Mesendoderm (in vitro differentiated cells): ENCODE results near the gene CDK16.

ENCODE experiments used
- DNase-seq: peaks from one replicate; pipeline ENCODE4 v3.0.0; 2013
- H2AK5ac ChIP-seq: 2 replicates; pipeline ENCODE4 v1.6.1; 2013; ENCODE audit warnings: low read length, inconsistent platforms
- H2BK120ac ChIP-seq: 2 replicates; pipeline ENCODE4 v1.6.1; 2013; ENCODE audit warnings: low read depth, mild to moderate bottlenecking, low read length, moderate library complexity, mixed read lengths
- H2BK15ac ChIP-seq: replicated peaks from 2 replicates; pipeline ENCODE4 v1.6.1; 2013; ENCODE audit warnings: low read depth, mild to moderate bottlenecking, moderate library complexity
- H2BK5ac ChIP-seq: 2 replicates; pipeline ENCODE4 v1.6.1; 2013; ENCODE audit warnings: low read length, inconsistent platforms
- H3K18ac ChIP-seq: 2 replicates; pipeline ENCODE4 v1.6.1; 2013; ENCODE audit warnings: mild to moderate bottlenecking, low read length, mixed read lengths
- H3K23ac ChIP-seq: one replicate; pipeline ENCODE4 v1.6.1; 2013; ENCODE audit warnings: low read length
- H3K27ac ChIP-seq: 2 replicates; pipeline ENCODE4 v1.5.1; 2013; ENCODE audit warnings: low read depth, mild to moderate bottlenecking, inconsistent platforms, low read length, moderate library complexity
- H3K27me3 ChIP-seq: 2 replicates; pipeline ENCODE4 v1.6.1; 2013; ENCODE audit warnings: low read length, control low read depth, mild to moderate bottlenecking, inconsistent platforms; ENCODE audit not compliant: insufficient read depth, poor library complexity
- H3K36me3 ChIP-seq: 2 replicates; pipeline ENCODE4 v1.6.1; 2013; ENCODE audit warnings: low read length, inconsistent platforms; ENCODE audit not compliant: control insufficient read depth, insufficient read depth
- H3K4ac ChIP-seq: one replicate; pipeline ENCODE4 v1.6.1; 2013; ENCODE audit warnings: low read depth, mild to moderate bottlenecking, low read length, moderate library complexity
- H3K4me1 ChIP-seq: 2 replicates; pipeline ENCODE4 v1.6.1; 2013; ENCODE audit warnings: low read depth, low read length, inconsistent platforms; ENCODE audit not compliant: control insufficient read depth
- H3K4me2 ChIP-seq: 2 replicates; pipeline ENCODE4 v1.6.1; 2013; ENCODE audit warnings: low read length
- H3K4me3 ChIP-seq: 2 replicates; pipeline ENCODE4 v1.5.1; 2013; ENCODE audit warnings: mild to moderate bottlenecking, low read length
- H3K56ac ChIP-seq: one replicate; pipeline ENCODE4 v1.6.1; 2013; ENCODE audit warnings: low read length
- H3K79me1 ChIP-seq: 2 replicates; pipeline ENCODE4 v1.6.1; 2013; ENCODE audit warnings: low read length, inconsistent platforms
- H3K79me2 ChIP-seq: 2 replicates; pipeline ENCODE4 v1.6.1; 2013; ENCODE audit warnings: mild to moderate bottlenecking, low read length; ENCODE audit not compliant: control insufficient read depth, insufficient read depth
- H3K9ac ChIP-seq: 2 replicates; pipeline ENCODE4 v1.6.1; 2013; ENCODE audit warnings: low read length, inconsistent platforms
- H4K5ac ChIP-seq: one replicate; pipeline ENCODE4 v1.6.1; 2013; ENCODE audit warnings: low read length
- H4K8ac ChIP-seq: one replicate; pipeline ENCODE4 v1.6.1; 2013; ENCODE audit warnings: low read depth, mild to moderate bottlenecking, control low read depth, low read length, moderate library complexity
- WGBS: extraction: QIAGEN DNeasy Blood & Tissue Kit; methylation state at CpG from one replicate; pipeline ENCODE4 v1.1.7; 2013; ENCODE audit warnings: low lambda C conversion rate, missing lambda C conversion rate; ENCODE audit not compliant: insufficient coverage; ENCODE audit errors: extremely low coverage; 5-methylcytosine and 5-hydroxymethylcytosine counted together

CDK16 gene

DNA sequence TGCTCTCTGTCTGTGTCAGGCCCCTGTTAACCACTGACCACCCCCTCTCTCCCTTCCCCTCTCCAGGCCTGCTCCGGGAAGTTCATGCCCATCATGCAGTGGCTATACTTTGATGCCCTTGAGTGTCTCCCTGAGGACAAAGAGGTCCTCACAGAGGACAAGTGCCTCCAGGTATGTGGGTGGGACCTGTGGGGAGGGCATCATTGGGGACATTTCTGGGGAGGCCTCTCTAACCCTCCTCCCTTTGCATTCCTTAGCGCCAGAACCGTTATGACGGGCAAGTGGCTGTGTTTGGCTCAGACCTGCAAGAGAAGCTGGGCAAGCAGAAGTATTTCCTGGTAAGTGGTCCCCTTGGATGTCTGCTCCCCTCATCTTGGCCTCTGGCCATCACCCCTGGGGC is 15.6 kb upstream of the CDK16 start:
- H3K9ac ChIP-seq, result no peak overlapping the region
- no peak overlapping the region for H3K56ac ChIP-seq
- no peak for DNase-seq
- peaks cover 28% of the 10 kb centered on the region for H3K36me3 ChIP-seq
- H3K27me3 ChIP-seq, result no peaks in the 10 kb centered on the region
- no peak overlapping the region for H4K8ac ChIP-seq
- no peak overlapping the region for H3K4ac ChIP-seq
- H3K18ac ChIP-seq, result no peak overlapping the region
- H3K4me2 ChIP-seq, result no peak overlapping the region
- peaks cover 3% of the 10 kb centered on the region for H3K79me1 ChIP-seq
- H3K4me3 ChIP-seq, result no peak overlapping the region
- H2BK120ac ChIP-seq, result no peak overlapping the region
- no peaks in the 10 kb centered on the region for H3K4me1 ChIP-seq
- no peak overlapping the region for H4K5ac ChIP-seq
- no peak overlapping the region for H3K23ac ChIP-seq
- H3K79me2 ChIP-seq, result peaks cover 8% of the 10 kb centered on the region
- H2BK5ac ChIP-seq, result no peak overlapping the region
- no peak overlapping the region for H2AK5ac ChIP-seq
- no CpG with 5 or more reads among the region's 4 CpGs for WGBS
- H3K27ac ChIP-seq, result no peak overlapping the region
- H2BK15ac ChIP-seq, result no peak overlapping the region

DNA sequence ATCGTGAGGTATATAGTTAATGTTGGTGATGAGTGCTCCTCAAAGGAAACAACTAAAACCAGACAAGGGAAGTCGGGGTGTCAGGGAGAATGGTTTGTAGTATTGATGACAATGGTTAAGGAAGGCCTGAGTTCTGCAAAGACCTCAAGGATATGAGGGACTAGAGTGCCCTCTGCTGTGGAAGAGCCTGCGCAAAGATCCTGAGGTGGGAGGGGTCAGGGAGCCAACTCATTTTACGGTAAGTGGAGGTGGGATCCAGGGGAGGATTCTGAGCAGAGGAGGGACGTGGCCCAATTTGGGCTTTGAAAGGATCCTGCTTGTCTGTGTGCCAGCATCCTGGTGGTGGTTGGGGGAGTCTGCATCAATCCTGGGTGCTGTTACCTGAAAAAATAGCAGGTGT is 13.5 kb upstream of the CDK16 start:
- Histone ChIP-seq H3K56ac (no peak overlapping the region), H3K4me1 (no peaks in the 10 kb centered on the region), H3K4me3 (no peak overlapping the region), H3K36me3 (peaks cover 20% of the 10 kb centered on the region), H3K79me1 (peaks cover 2% of the 10 kb centered on the region), H3K18ac (no peak overlapping the region), H4K5ac (no peak overlapping the region), H4K8ac (no peak overlapping the region), H2AK5ac (no peak overlapping the region), H3K9ac (no peak overlapping the region), H3K4ac (no peak overlapping the region), H3K27ac (no peak overlapping the region), H2BK120ac (no peak overlapping the region), H3K4me2 (no peak overlapping the region), H2BK15ac (no peak overlapping the region), H2BK5ac (no peak overlapping the region), H3K23ac (no peak overlapping the region), H3K27me3 (no peaks in the 10 kb centered on the region), H3K79me2 (no peaks in the 10 kb centered on the region)
- no CpG with 5 or more reads among the region's 5 CpGs for WGBS
- no peak for DNase-seq

DNA sequence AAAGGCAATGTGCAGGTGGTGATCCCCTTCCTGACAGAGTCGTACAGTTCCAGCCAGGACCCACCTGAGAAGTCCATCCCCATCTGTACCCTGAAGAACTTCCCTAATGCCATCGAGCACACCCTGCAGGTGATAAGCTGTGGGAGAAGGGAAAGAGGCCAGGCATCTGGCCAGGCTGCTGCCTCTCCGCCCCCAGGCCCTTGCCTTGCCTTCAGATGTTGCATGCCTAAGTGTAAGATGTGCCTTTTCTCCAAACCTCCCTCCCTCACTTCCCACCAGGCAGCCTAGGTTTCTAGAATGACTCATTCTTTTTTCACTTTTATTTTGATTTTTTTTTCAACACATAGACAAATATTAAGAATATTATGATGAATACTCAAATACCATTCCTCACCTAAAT is 12.2 kb upstream of the CDK16 start:
- H3K23ac ChIP-seq, result no peak overlapping the region
- H4K5ac ChIP-seq, result no peak overlapping the region
- no peak overlapping the region for H2BK15ac ChIP-seq
- no peak overlapping the region for H3K4ac ChIP-seq
- no peak overlapping the region for H3K4me2 ChIP-seq
- H2BK120ac ChIP-seq, result no peak overlapping the region
- no peak overlapping the region for H2BK5ac ChIP-seq
- H3K9ac ChIP-seq, result no peak overlapping the region
- no peak overlapping the region for H3K18ac ChIP-seq
- H3K79me2 ChIP-seq, result no peaks in the 10 kb centered on the region
- H3K27me3 ChIP-seq, result no peaks in the 10 kb centered on the region
- no peak overlapping the region for H3K56ac ChIP-seq
- H3K4me1 ChIP-seq, result no peaks in the 10 kb centered on the region
- no peak for DNase-seq
- WGBS, result no CpG with 5 or more reads among the region's 3 CpGs
- H4K8ac ChIP-seq, result no peak overlapping the region
- H3K27ac ChIP-seq, result no peak overlapping the region
- H3K36me3 ChIP-seq, result peaks cover 12% of the 10 kb centered on the region
- no peak overlapping the region for H3K4me3 ChIP-seq
- H2AK5ac ChIP-seq, result no peak overlapping the region
- H3K79me1 ChIP-seq, result no peaks in the 10 kb centered on the region

DNA sequence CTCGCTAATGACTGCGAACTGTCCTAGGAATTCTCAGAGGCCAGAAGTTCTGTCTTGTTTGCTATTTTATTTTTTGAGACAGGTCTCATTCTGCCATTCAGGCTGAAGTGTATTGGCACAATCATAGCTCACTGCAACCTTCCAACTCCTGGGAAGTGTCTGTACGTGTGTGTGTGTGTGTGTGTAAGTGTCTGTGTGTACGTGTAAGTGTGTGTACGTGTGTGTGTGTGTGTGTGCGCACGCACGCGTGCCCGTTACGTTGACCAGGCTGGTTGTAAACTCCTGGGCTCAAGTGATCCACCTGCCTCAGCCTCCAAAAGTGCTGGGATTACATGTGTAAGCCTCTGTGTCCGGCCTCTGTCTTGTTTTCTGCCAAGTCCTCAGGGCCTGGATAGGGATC is 10.4 kb upstream of the CDK16 start:
- no peak overlapping the region for H4K8ac ChIP-seq
- no peak overlapping the region for H2AK5ac ChIP-seq
- no peak overlapping the region for H3K4ac ChIP-seq
- H3K36me3 ChIP-seq, result peaks cover 15% of the 10 kb centered on the region
- no peak overlapping the region for H3K9ac ChIP-seq
- no CpG with 5 or more reads among the region's 12 CpGs for WGBS
- no peak overlapping the region for H3K4me3 ChIP-seq
- H3K56ac ChIP-seq, result no peak overlapping the region
- no peak overlapping the region for H4K5ac ChIP-seq
- DNase-seq, result no peak
- H3K4me2 ChIP-seq, result no peak overlapping the region
- no peak overlapping the region for H2BK5ac ChIP-seq
- H3K27me3 ChIP-seq, result no peaks in the 10 kb centered on the region
- H3K79me2 ChIP-seq, result no peaks in the 10 kb centered on the region
- H3K4me1 ChIP-seq, result no peaks in the 10 kb centered on the region
- H3K27ac ChIP-seq, result no peak overlapping the region
- no peak overlapping the region for H3K23ac ChIP-seq
- no peak overlapping the region for H3K18ac ChIP-seq
- no peak overlapping the region for H2BK120ac ChIP-seq
- H3K79me1 ChIP-seq, result no peaks in the 10 kb centered on the region
- H2BK15ac ChIP-seq, result no peak overlapping the region

DNA sequence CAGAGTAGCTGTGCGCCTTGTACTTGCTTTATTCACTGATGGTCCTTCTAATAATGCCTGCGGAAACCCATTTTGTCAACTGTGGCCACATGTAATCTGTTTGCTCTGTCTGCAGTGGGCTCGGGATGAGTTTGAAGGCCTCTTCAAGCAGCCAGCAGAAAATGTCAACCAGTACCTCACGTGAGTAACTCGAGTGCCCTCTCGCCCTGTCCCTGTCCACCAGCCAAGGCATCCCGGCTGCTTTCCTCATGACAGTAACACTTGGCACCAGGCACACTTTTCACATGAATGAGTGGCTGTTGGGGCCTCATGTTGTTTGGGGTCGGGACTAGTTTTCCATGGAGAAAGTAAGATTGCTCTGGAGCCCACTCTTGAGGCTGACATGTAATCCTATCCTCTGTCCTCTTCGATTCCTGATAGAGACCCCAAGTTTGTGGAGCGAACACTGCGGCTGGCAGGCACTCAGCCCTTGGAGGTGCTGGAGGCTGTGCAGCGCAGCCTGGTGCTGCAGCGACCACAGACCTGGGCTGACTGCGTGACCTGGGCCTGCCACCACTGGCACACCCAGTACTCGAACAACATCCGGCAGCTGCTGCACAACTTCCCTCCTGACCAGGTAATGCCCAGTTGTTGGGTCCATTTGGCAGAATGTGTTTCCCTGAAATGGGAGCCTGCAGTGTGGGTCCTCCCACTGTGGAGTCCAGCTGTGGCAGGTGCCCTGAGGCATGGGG is 8.8 kb upstream of the CDK16 start:
- WGBS, result no CpG with 5 or more reads among the region's 16 CpGs
- H3K36me3 ChIP-seq, result peaks cover 15% of the 10 kb centered on the region
- no peaks in the 10 kb centered on the region for H3K79me1 ChIP-seq
- no peak overlapping the region for H3K4me2 ChIP-seq
- no peak overlapping the region for H3K23ac ChIP-seq
- H2BK120ac ChIP-seq, result no peak overlapping the region
- no peak overlapping the region for H2BK5ac ChIP-seq
- no peak overlapping the region for H3K56ac ChIP-seq
- no peak overlapping the region for H3K27ac ChIP-seq
- H4K5ac ChIP-seq, result no peak overlapping the region
- no peak overlapping the region for H3K4ac ChIP-seq
- no peak overlapping the region for H3K4me3 ChIP-seq
- no peaks in the 10 kb centered on the region for H3K4me1 ChIP-seq
- H3K18ac ChIP-seq, result no peak overlapping the region
- H2BK15ac ChIP-seq, result no peak overlapping the region
- DNase-seq, result no peak
- H4K8ac ChIP-seq, result no peak overlapping the region
- H3K27me3 ChIP-seq, result no peaks in the 10 kb centered on the region
- no peak overlapping the region for H3K9ac ChIP-seq
- H2AK5ac ChIP-seq, result no peak overlapping the region
- no peaks in the 10 kb centered on the region for H3K79me2 ChIP-seq
